GM21447 (cell line): Measurements from ENCODE around the gene CHST8.
"Not testable (repeated sequence)": the region's sequence is repeated elsewhere in the genome, so short reads cannot be mapped to it uniquely, and the experiment has no call there.

ENCODE experiments used
- ATAC-seq: cut with Tn5 transposase; IDR thresholded peaks from one replicate; pipeline ENCODE4 v1.9.1; 2021; ENCODE audit not compliant: unreplicated experiment

CHST8 gene

DNA sequence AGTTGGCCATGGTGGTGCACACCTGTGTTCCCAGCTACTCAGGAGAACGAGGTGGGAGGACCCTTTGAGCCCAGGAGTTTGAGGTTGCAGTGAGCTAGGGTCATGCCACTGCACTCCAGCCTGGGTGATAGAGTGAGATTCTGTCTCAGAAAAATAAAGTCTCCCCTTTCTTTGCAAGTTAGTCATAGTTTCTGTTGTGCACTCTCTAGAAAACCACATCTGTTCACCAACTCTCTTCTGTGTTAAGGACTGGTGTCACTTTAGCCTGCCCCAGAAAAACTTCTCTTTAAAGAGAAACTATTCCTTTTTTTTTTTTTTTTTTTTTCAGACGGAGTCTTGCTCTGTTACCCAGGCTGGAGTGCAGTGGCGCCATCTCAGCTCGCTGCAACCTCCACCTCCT is 4.9 kb upstream of the CHST8 start:
- ATAC-seq: no peak

DNA sequence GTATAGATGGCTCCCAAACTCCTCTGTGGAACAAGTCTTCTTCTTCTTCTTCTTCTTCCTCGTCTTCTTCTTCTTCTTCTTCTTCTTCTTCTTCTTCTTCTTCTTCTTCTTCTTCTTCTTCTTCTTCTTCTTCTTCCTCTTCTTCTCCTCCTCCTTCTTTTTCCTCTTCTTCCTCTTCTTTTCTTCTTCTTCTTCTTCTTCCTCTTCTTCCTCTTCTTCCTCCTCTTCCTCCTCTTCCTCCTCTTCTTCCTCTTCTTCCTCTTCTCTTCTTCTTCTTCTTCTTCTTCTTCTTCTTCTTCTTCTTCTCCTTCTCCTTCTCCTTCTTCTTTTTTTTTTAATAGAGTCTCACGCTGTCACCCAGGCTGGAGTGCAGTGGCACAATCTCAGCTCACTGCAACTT is 3.4 kb upstream of the CHST8 start:
- ATAC-seq: not testable (repeated sequence)

DNA sequence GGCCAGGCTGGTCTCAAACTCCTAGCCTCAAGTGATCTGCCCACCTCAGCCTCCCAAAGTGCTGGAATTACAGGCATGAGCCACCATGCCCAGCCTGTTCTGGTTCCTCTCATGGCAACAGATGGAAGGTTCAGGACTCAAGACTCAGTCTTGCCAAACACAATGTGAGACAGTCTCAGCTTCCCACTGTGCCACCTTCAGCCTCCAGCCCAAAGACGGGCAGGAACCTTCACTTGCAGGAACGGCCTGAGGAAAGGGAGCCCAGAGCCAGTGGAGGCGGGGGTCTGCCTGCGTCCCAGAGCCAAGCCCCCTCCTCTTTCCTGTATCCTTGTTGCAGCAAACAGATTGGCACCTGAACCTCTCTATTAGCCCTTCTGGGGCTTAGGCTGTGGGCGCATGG is 2.9 kb upstream of the CHST8 start:
- ATAC-seq: no peak

DNA sequence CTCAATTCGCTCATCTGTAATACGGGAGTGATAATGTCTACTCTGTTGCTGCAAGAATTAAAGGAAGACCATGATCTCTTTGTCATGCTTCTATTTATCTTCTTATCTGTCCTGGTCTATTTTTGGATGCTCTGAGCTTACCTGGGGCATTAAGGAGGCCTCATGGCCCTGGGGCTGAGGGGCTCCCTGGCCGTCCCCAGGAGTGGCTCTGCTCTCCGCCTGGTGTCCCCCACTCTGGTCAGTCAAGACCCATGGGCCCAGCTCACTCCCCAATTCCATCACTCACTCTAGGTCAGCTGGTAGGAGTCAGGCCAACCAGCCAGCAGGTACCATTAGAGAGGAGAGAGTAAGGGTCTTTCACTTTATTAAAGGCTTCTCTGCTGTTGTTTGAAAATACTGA is 1.1 kb upstream of the CHST8 start:
- ATAC-seq: no peak

DNA sequence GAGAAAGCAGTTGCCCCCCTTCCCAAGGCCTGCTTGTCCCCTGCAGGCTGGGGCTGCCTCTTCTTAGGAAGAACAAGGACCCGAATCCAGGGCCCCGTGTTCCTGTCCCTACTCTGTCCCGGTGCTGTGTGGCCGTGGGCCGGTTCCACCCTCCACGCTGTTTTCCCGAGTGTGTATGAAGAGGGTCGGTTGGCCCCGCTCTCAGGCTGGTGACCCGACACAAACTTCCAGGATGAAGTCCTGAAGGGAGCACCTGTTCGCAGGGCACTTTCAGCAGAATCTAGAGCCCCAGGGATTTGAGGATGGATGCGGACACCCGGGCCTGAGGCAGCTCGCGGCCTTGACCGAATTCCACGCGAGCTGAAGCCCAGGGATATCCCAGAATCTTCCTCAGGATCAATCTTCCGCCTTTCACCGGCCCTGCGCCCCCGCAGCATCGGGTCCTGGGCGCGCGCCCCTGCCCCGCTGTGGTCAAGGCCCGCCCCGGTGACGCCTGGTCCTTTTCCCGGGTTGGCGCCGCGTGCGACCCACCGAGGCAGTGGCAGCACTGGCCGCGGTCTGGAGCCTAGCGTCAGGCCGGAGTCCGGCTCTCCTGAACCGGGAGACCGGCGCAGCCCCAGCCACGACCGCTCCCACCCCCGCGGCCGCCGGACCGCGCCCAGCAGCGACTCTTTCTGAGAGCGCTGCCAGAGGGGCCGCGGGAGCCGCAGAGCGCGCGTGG is 528 bp upstream of the CHST8 start:
- ATAC-seq: no peak

DNA sequence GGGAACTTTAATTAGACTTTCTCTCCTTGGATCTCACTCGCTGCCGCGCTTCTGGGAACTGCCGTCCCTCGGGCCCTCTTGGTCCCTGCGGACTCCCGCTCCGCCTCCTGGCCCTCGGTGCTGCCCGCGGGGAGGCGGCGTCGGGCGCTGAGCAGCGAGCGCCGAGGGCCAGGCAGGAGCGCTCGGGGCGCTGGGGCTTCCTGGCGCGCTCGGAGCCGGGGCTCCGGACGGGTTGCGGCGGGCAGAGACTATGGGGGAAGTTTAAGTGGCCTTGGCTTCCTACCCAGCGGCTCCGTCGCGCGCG is 704 bp downstream of the CHST8 start:
- no peak for ATAC-seq

DNA sequence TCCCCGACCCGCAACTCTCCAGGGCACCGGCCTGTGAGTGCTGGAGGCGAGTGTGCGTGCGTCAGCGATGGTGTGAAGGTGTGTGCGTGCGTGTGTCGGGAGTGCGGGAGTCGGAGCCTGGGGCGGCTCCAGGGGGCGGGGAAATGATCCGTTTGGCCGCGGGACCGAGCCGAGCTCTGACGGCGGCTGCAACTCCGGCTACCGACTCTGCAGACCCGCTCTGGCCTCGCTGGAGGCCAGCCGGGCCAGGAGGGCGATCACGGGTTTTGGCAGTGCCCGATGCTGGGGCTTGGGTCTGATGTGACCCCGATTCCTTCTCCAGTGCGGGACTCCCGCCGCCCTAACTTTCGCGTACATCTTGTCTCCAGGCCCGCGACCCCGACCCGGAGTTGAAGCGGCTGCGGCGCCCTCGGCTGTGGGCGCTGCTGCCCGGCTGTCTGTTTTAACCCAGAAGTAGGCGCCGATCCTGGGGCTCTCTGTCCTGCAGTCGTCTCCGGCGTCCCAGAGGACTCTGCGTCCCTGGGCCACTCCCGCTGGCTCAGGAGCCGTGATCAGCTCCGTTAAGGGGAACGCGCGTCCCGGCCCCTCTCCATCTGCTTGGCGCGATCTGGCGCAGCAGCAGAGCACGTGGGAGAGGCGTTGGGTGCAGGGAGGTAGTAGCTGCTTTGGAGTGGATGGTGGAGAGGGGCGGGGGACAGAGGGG is 1.2 kb downstream of the CHST8 start:
- no peak for ATAC-seq

DNA sequence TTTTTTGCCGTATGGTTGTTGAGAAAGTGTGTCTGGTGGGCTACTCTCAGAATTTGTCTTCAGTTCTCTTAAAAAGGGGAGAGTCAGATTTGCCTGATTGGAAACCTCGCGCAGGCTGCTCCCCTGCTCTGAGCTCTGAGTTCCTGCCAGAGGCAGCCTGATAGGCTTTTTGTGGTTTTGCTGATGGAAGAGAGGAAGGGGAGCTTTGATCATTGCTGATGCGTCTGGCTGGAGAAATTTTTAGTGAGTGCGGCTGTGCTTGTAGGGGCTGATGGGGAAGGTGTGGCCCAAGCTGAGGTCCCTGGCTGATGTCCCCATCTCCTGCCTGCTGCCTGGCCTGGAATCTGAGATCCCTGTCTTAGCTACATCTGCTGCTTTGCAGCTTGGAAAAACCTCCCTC is 2.8 kb downstream of the CHST8 start:
- no peak for ATAC-seq

DNA sequence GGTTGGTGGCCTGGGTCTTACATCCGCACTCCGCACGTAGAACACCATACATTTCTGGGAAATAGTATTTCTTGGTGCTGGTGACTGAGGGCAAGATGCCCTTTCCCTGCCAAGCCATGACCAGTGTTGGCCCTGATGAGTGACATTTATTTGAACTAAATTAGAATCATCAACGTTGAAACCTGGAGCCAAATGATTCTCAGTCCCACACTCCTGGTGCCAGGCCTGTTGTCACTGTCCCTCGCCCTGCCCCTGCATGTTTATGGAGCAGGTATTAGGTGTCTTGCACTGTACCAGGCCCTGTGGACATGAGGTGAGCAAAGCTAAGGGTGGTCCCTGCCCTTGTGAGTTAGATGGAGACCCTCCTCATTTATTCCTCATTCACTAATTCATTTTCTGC is 5.8 kb downstream of the CHST8 start:
- ATAC-seq: no peak

DNA sequence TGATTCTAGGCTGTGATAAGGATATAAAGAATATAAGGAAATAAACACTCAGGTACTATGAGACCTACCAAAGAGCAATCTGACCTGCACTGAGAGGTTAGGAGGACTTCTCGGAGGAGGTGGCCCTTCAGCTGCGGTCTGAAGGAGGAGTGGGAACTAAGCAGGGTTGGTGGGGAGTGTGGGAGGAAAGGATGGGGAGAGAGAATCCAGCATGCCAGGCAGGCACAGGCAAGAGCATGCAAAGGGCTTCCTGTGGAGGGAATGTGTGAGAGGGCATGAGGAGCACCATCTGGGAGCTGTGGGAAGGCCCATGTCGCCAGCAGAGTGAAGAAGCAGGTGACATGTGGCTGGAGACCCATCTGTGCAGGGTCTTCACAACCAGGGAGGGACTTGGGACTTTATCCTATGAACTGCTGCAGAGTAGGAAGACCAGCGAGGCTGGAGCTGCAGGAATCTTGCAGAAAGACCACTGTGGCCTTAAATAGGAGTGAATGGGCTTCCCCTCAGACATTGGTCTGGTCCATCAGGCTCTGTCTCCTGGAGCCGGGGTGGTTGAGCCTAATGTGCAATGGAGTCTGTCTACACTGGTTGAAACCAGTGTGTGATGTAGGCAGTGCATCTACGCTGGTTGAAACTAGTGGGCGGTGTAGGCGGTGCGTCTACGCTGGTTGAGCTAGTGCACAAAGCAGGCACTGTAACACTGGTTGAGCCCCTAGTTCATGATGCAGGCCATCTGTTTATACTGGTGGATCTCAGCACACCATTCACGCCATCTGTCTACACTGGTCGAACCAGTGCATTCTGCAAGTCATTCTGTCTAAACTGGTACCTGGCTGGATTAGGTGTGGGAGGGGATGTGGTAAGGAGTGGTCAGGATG is 6.4 kb downstream of the CHST8 start:
- no peak for ATAC-seq

DNA sequence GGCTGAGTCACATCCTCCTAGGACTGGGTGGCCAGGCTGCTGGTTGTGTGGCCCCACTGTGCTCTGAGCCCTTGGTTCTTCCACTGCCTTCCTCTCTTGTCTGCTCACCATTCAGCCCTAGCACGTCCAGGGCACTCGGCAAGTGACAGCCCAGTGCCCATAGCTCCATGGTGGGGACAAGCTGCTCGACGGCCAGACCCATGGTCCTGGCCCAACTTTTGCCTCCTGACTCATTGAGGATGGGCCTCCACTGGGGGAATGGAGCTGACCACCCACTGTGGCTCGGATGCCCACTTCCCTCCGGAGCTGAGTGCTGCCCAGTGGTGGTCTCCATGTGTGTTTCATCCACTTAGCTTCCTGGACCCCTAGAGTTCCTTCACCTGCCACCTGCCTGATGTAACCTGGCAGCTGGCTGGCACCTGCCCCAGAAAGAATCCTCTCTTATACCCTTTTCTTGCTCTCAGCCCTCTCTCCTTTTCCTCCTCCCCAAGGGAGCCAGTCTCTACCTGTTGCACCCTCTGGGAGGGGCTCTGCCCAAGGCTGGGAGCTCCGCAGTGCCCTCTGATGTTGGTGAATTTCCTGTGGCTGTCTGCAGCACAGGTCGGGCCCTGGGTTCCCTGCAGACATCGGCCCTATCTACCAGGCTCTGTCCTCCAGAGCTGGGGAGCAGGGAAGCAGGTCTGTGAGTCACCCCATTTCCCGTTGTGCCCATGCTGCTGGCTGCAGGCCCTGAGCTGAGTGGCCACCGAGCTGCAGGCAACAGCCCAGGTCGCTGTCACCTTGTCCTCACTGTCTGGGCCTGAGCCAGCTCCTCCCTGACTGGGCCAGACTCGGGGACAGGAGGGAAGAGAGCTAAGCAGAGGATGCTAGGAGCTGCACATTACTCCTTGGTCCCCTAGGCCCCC is 7.4 kb downstream of the CHST8 start:
- no peak for ATAC-seq

DNA sequence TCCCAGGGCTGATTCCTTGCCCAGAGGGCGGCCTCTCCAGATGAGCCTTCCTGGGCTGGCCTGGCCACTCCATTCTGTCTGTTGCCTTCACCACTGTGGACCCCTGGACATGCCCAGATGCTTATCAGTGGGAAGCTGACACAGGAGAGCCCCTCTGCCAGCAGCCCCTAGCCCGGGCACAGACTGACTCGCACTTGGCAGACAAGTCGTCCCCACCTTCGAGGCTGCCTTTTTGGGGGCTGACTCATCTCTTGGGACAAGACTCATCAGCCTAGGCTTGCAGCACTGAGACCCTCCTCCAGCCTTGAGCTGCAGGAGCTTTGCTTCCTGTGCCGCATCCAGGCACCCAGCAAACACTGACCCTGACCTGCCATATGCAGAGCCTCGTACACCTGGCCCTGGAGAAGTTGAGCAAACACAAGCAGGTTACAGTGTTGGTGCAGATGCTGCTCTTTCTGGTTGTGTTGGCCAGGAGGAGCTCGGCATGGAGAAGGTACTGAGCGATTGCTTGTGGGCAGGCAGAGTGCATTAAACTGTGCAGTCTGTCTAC is 8.1 kb downstream of the CHST8 start:
- no peak for ATAC-seq

DNA sequence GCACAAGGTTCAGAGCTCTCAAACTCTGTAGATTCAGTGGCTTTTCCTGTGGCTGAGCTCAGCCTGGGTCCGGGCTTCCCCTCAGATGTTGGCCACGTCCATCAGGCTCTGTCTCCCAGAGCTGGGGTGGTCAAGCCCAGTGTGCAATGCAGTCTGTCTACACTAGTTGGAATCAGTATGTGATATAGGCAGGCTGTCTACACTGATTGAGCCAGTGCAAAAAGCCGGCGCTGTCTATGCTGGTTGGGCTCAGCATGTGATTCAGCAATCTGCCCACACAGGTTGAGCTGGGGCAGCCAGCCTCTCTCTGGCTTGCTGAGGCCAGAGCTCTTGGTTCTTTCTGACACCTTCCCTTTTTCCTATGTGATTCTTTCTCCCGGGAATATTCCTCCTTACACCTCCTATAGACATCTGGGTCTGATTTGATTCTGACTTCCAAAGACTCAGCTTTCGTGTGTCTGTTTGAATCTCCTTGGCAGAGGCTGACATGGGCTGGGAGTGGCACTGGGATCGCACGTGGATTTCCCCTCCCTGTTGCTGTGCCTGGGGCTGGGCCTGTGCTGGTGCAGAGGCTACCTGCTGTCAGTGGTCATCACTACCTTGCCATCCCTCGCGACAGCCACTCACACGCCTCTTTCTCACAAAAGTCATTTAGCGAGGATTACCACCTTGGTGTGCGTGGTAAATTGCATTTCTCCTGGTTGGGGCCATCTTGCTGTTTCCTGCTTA is 9.3 kb downstream of the CHST8 start:
- ATAC-seq: no peak

DNA sequence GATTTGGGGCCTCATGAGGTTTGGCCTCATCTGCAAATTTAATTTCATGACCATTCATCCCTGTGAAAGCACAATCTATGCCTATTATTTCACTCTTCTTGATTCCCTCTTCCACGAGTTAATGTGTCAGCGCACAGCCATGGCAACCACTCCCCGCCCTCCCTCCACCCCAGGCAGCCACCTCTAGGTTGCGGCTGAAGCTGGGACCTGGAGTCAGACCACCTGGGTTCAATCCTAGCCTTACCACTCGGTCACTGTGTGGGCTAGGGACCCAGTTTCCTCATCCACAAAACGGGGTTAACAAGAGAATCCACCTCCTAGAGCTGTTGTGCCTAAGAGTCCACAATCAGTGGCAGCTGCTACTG is 9.8 kb downstream of the CHST8 start:
- no peak for ATAC-seq

DNA sequence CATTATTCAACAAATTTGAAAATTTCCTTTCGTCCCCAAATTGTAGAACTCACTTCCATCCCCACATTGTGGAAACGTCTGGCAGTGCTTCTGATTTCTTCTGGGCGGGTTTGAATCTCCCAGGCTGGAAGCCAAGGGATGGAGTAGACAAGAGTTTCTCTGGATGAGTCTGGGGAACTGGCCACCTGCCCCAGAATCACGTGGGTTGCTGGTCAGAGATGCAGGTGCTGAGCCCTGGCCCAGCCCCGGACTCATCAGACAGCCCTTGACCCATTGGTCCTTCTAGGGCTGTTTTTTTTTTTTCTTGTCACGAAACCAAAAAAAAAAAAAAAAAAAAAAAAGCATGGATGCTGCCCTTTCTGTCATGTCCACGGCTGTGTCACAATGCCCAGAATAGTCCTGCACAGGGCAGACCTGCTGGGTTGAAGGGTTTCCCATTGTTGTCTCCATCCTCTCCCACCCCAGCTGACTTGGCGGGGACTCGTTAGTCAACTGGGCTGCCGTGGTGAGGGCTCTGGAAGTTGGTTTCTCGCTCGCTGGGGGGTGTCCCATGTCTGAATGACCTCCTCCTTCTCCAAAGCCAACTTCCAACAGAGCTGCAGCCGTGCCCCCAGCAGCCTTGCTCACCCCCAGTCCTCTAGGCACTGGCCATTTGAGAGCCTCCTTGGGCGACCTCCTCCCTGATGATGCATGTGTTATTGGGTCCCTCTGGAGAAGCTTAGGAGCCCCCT is 12.8 kb downstream of the CHST8 start:
- ATAC-seq: no peak

DNA sequence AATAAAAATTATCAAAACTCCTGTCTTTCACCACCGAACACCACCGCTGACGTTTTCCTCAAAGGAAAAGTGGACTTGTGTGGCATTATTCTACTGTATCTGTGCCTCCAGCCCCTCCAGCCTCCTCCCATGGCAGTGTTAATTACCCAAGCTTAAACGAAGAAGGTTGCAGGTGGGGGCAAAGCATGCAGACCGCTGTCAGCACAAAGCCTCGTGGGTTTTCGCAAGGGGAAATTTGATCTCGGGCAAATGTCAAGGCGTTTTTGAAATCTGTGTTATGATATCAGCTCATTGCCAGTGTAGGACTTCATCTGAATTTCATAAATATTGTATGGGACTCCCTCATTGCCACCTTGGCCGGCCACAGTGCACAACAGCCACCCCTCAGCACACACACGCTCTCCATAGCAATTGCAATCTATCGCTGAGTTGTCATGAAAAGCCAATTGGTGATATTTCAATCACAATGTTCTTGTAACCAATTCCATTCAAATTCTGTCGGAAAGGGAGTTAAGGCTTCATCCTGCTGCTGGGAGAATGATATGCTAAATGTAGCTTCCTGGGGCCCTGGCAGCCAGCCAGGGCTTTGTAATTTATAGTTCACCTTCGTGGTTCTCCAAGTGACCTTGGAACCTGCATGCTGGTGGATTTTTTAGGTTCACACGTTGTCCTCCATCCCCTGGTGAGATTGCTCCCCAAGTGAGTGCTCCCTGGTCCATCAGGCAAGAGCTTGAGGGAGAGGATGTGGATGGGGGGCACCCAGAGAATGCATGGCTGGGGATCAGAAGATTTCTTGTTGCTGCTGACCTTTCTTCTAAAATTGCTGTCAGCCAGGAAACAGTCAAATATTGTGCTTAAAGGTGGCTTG is 16.6 kb downstream of the CHST8 start:
- no peak for ATAC-seq

DNA sequence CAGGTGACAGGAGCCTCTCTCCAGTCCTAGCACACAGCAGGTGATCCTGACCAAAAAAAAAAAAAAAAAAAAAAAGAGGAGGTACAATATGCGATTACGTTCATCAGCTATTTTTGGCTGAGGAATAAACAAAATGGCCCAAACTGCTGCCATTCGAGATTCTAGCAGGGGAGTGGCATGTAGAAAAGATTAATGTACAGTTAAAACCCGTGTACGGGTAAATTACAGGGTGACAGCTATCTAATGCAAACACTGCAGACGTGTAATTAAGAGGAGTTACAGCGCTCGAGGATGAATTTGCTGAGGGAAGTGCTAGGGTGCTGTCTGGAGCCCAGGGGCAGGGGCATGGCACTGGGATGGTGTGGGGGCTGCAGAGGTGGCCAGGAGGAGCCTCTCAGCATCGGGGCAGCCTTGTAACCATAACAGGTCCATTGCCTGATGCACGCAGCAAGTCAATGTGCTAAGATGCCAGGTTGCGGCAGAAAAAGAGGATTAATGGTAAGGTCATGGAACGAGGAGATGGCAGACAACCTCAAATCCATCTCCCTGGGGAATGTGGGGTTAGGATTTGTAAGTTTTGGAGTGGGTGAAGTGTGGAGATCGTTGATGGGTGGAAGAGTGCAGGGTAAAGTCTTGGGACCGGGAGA is 17.4 kb downstream of the CHST8 start:
- no peak for ATAC-seq

DNA sequence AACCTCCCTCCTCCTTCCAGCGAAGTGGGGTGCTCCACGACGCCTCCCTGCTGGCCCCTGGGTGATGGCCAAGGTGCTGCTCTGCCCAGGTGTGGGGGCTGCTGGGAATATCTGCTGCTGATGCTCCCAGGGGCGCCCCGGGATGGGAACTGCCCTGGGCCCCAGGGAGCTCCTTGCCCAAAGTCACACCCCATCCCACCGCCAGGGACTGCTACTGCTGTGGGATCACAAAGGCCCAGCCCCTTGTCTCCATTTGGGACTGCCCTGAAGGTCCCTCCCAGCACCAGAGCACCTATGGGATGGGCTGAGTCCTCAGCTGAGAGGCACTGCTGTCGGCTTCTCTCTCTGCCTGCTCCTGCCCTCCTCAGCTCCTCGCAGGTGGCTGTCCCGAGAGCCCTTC is 19.0 kb downstream of the CHST8 start:
- no peak for ATAC-seq
